Measurements from ENCODE around the gene BPIFB6. TPM values are rescaled to one million over a fixed set of nuclear protein-coding genes. Genes with fewer than 3 reads are reported as not detected.

Gene BPIFB6
- total and polyA plus RNA-seq, 2 donors (not counting 3 experiments of a cell fraction or from before 2014, with no cell fraction given): not detected

DNA sequence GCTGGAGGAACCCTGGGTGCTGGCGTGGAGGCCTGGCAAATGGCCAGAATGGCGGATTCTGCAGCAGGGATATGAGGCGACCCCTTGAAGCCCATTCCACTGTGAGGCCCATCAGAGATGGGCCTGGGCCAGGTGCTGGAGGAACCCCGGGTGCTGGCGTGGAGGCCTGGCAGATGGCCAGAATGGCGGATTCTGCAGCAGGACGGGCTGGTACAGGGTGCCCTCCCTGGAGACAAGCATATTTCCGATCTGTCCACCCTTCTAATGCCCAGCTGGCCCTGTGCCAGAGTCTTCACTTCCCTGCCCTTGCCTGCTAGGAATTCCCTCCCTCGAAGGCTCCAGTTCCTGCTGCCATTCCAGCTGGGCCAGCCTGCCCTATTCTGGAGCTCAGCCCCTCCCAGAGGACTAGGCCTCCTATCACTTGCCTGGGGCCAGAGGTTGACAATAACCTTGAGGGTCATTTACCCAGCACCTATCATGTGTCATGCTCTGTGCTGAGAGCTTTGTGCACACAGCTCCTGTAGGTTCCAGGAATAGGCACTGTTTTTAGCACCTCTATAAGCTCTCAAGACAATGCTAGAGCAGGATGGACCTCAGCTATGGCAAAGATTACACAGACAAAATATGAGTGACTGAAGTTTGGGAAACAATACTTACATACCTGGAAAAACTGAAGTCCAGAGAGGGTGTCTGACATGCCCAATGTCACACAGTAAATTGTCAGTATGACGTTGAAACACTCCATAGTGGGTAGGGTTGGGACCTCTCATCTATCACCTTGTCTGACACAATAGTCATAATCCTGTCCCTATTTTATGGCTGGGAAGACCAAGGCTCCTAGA, 48.6 kb upstream of the BPIFB6 start:
- Histone ChIP-seq H3K27me3 (ENCODE audit: control insufficient read depth in 2 of 2, insufficient read depth in 2 of 2, low read length in 2 of 2) (peaks cover 0 to 1% of the 10 kb centered on the region in 2 experiments), H3K4me3 (replicated peaks in 1 of 3; ENCODE audit: insufficient read depth in 1 of 3, low read depth in 1 of 3, low read length in 3 of 3) (no peak overlapping the region), H3K79me2 (ENCODE audit: control insufficient read depth, insufficient read depth, low read length) (no peaks in the 10 kb centered on the region), H3K9me3 (replicated peaks; ENCODE audit: control insufficient read depth, insufficient read depth, low read length) (no peaks in the 10 kb centered on the region), H3K4me1 (ENCODE audit: control insufficient read depth, extremely low read depth, insufficient read depth, low read length) (no peaks in the 10 kb centered on the region), H3K9me1 (replicated peaks; ENCODE audit: control insufficient read depth, extremely low read depth, insufficient read depth, low read length) (no peaks in the 10 kb centered on the region), H3K36me3 (ENCODE audit: control insufficient read depth in 2 of 2, extremely low read depth in 1 of 2, insufficient read depth in 2 of 2, low read length in 2 of 2) (no peaks in the 10 kb centered on the region), H3K4me2 (ENCODE audit: insufficient read depth, low read length) (no peak overlapping the region), H4K20me1 (replicated peaks; ENCODE audit: control insufficient read depth, extremely low read depth, insufficient read depth, low read length) (no peaks in the 10 kb centered on the region), H3K27ac (ENCODE audit: insufficient read depth, low read depth, low read length) (no peak overlapping the region), H2AFZ (ENCODE audit: low read depth, low read length) (no peak overlapping the region), H3K9ac (replicated peaks; ENCODE audit: extremely low read depth, insufficient read depth, low read length) (no peak overlapping the region)
- CTCF ChIA-PET: no interaction called here
- no peak for FAIRE-seq
- POLR2A ChIA-PET: no interaction called here
- TF ChIP-seq, protein P1, sequence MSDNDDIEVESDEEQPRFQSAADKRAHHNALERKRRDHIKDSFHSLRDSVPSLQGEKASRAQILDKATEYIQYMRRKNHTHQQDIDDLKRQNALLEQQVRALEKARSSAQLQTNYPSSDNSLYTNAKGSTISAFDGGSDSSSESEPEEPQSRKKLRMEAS (IDR thresholded peaks at IDR 0.05; ENCODE audit: insufficient read depth, insufficient read length): no peak
- TF ChIP-seq, protein P2, sequence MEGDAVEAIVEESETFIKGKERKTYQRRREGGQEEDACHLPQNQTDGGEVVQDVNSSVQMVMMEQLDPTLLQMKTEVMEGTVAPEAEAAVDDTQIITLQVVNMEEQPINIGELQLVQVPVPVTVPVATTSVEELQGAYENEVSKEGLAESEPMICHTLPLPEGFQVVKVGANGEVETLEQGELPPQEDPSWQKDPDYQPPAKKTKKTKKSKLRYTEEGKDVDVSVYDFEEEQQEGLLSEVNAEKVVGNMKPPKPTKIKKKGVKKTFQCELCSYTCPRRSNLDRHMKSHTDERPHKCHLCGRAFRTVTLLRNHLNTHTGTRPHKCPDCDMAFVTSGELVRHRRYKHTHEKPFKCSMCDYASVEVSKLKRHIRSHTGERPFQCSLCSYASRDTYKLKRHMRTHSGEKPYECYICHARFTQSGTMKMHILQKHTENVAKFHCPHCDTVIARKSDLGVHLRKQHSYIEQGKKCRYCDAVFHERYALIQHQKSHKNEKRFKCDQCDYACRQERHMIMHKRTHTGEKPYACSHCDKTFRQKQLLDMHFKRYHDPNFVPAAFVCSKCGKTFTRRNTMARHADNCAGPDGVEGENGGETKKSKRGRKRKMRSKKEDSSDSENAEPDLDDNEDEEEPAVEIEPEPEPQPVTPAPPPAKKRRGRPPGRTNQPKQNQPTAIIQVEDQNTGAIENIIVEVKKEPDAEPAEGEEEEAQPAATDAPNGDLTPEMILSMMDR (IDR thresholded peaks at IDR 0.05; ENCODE audit: extremely low read depth in 1 of 2, insufficient read depth in 1 of 2, low read depth in 1 of 2, low read length in 2 of 2): no peak
- TF ChIP-seq POLR2AphosphoS5 (IDR thresholded peaks at IDR 0.05; ENCODE audit: insufficient read depth, low read depth, low read length) (no peak), FOS (IDR thresholded peaks at IDR 0.05; ENCODE audit: borderline replicate concordance, insufficient read depth, low read length) (no peak), GATA2 (IDR thresholded peaks at IDR 0.05; ENCODE audit: insufficient read depth, insufficient read length, low read depth, low read length) (no peak), MYC (IDR thresholded peaks at IDR 0.05; ENCODE audit: low read depth, low read length) (no peak), JUN (IDR thresholded peaks at IDR 0.05; ENCODE audit: borderline replicate concordance, insufficient read depth, insufficient read length, low read depth) (no peak), POLR2A (IDR thresholded peaks at IDR 0.05; ENCODE audit: low read depth, low read length) (no peak), EZH2 (IDR thresholded peaks at IDR 0.05; ENCODE audit: borderline replicate concordance, low read depth, low read length, severe bottlenecking) (no peak)
- no peak for DNase-seq (ENCODE audit: low read depth, low spot score)
- dilution Hi-C loops (cut with MboI; ENCODE audit: extremely low pct_ligation_motif_present, low sequenced_read_pairs): no loop called here
- BruUV-seq (replicated peaks): no TSS peak
- intact Hi-C loops (cut with micrococcal nuclease): no loop called here

Data from endothelial cell of umbilical vein (primary cell).